CD8-positive, alpha-beta memory T cell (primary cell): ENCODE data around the gene VSTM1. TPM values are rescaled to one million over a fixed set of nuclear protein-coding genes. Genes with fewer than 3 reads are reported as not detected.

Source experiments
- CTCF ChIA-PET: fragments of 350-600 bp; sonication (Branson Sonifier 250); formaldehyde crosslinking; loops from one replicate; lab custom pipeline; 2021; ENCODE audit warnings: antibody characterized with exemption; lab: Charles Lee
- POLR2A ChIA-PET: fragments of 350-600 bp; sonication (Branson Sonifier 250); formaldehyde crosslinking; loops from one replicate; lab custom pipeline; 2021; ENCODE audit warnings: antibody characterized with exemption; lab: Charles Lee
- DNase-seq, 5 donors: peaks; one replicate each; pipeline versions ENCODE4 v3.0.0 to v3.0.0-alpha.2; 2020 to 2022; ENCODE audit warnings: mixed read lengths in 1 of 5
- H3K27ac ChIP-seq: one replicate; pipeline ENCODE4 v1.7.0; 2013; ENCODE audit warnings: low read depth, mild to moderate bottlenecking, low read length, moderate library complexity
- H3K27me3 ChIP-seq: 2 replicates; pipeline ENCODE4 v1.7.0; 2013; ENCODE audit warnings: low read length, mild to moderate bottlenecking; ENCODE audit not compliant: insufficient read depth, poor library complexity, severe bottlenecking
- H3K36me3 ChIP-seq: 2 replicates; pipeline ENCODE4 v1.7.0; 2013; ENCODE audit warnings: mild to moderate bottlenecking, low read length, moderate library complexity; ENCODE audit not compliant: insufficient read depth
- H3K4me1 ChIP-seq: 2 replicates; pipeline ENCODE4 v1.7.0; 2013; ENCODE audit warnings: mild to moderate bottlenecking, low read length, moderate library complexity; ENCODE audit not compliant: insufficient read depth
- H3K4me3 ChIP-seq: 2 replicates; pipeline ENCODE4 v1.7.0; 2013; ENCODE audit warnings: mild to moderate bottlenecking, low read length
- H3K9me3 ChIP-seq: 2 replicates; pipeline ENCODE4 v1.7.0; 2013; ENCODE audit warnings: mild to moderate bottlenecking, low read length
- H3K27ac Mint-ChIP-seq, 8 donors: one replicate each; pipeline ENCODE4 v1.8.0; 2020 to 2021; ENCODE audit warnings: mixed read lengths in 8 of 8, mild to moderate bottlenecking in 6 of 8, inconsistent platforms in 3 of 8, moderate library complexity in 3 of 8
- H3K27me3 Mint-ChIP-seq, 2 donors: one replicate each; pipeline ENCODE4 v1.8.0; 2020 to 2021; ENCODE audit warnings: mixed read lengths in 2 of 2, mild to moderate bottlenecking in 1 of 2, moderate library complexity in 1 of 2
- H3K36me3 Mint-ChIP-seq, 3 donors: one replicate each; pipeline ENCODE4 v1.8.0; 2020 to 2021; ENCODE audit warnings: mixed read lengths in 3 of 3, inconsistent platforms in 1 of 3, mild to moderate bottlenecking in 1 of 3
- H3K4me1 Mint-ChIP-seq, 3 donors: one replicate each; pipeline ENCODE4 v1.8.0; 2020 to 2021; ENCODE audit warnings: mixed read lengths in 3 of 3, inconsistent platforms in 1 of 3, mild to moderate bottlenecking in 1 of 3
- H3K4me3 Mint-ChIP-seq, 7 donors: one replicate each; pipeline ENCODE4 v1.8.0; 2020 to 2021; ENCODE audit warnings: mixed read lengths in 7 of 7, mild to moderate bottlenecking in 6 of 7, moderate library complexity in 4 of 7, inconsistent platforms in 2 of 7
- H3K9me3 Mint-ChIP-seq, 5 donors: one replicate each; pipeline ENCODE4 v1.8.0; 2020 to 2022; ENCODE audit warnings: mixed read lengths in 5 of 5, mild to moderate bottlenecking in 3 of 5, moderate library complexity in 2 of 5, inconsistent platforms in 1 of 5
- polyA plus RNA-seq: library from polyadenylated mRNA; unstranded; fragments of 300-500 nt; fragmentation: Illumina TruSeq; gene quantifications from one replicate; pipeline ENCODE4 v1.2.3, GENCODE V29; 2021
- total RNA-seq, 2 experiments: library from RNA; stranded (reverse); gene quantifications; one replicate each; pipeline ENCODE4 v1.2.3, GENCODE V29; 2021

Gene VSTM1
- total and polyA plus RNA-seq, 3 experiments from 2014 or later: not detected

- Mint-ChIP-seq H3K4me3 (no peak overlapping the region), H3K4me1 (peaks cover 0 to 5% (median 0%) of the 10 kb centered on the region in 3 donors), H3K27me3 (peaks cover 15 to 33% of the 10 kb centered on the region in 2 donors), H3K36me3 (peaks cover 0 to 2% (median 0%) of the 10 kb centered on the region in 3 donors), H3K9me3 (no peaks in the 10 kb centered on the region), H3K27ac (no peak overlapping the region)
- Histone ChIP-seq H3K27ac (no peak overlapping the region), H3K4me3 (no peak overlapping the region), H3K9me3 (no peaks in the 10 kb centered on the region), H3K27me3 (no peaks in the 10 kb centered on the region), H3K36me3 (no peaks in the 10 kb centered on the region), H3K4me1 (no peaks in the 10 kb centered on the region)
- POLR2A ChIA-PET: no interaction called here
- no peak for DNase-seq
- CTCF ChIA-PET: interaction anchor here (1.0 kb wide), 2 partner anchors 178 to 236 kb away, joined by 3 read pairs; no protein-coding TSS in a partner anchor
Measured at GRCh38 chr19:54030895-54031586, 32.7 kb downstream of the VSTM1 start.

GRCh38 chr19:54029930-54030490 is 33.7 kb downstream of the VSTM1 start:
- Histone ChIP-seq H3K9me3 (no peaks in the 10 kb centered on the region), H3K27me3 (no peaks in the 10 kb centered on the region), H3K4me1 (no peaks in the 10 kb centered on the region), H3K27ac (no peak overlapping the region), H3K4me3 (no peak overlapping the region), H3K36me3 (no peaks in the 10 kb centered on the region)
- DNase-seq: peak; percentile 10 to 60 (median 27)
- Mint-ChIP-seq H3K27ac (no peak overlapping the region), H3K4me1 (peaks cover 0 to 5% (median 0%) of the 10 kb centered on the region in 3 donors), H3K4me3 (no peak overlapping the region), H3K27me3 (peaks cover 12 to 33% of the 10 kb centered on the region in 2 donors), H3K36me3 (peaks cover 0 to 2% (median 0%) of the 10 kb centered on the region in 3 donors), H3K9me3 (no peaks in the 10 kb centered on the region)
- ChIA-PET POLR2A (no interaction called here), CTCF (interaction anchor here (0.8 to 1.6 kb wide), 7 partner anchors 8 to 237 kb away, joined by 3 to 8 read pairs (median 4); no protein-coding TSS in a partner anchor)

- Mint-ChIP-seq H3K27me3 (peaks cover 12 to 38% of the 10 kb centered on the region in 2 donors), H3K36me3 (peaks cover 0 to 2% (median 0%) of the 10 kb centered on the region in 3 donors), H3K9me3 (no peaks in the 10 kb centered on the region), H3K4me3 (no peak overlapping the region), H3K4me1 (peaks cover 0 to 5% (median 0%) of the 10 kb centered on the region in 3 donors), H3K27ac (no peak overlapping the region)
- ChIA-PET POLR2A (no interaction called here), CTCF (interaction anchor here (1.3 to 1.6 kb wide), 4 partner anchors 9 to 188 kb away, joined by 3 to 8 read pairs (median 4); no protein-coding TSS in a partner anchor)
- no peaks in the 10 kb centered on the region for H3K4me1 ChIP-seq
- no peak overlapping the region for H3K4me3 ChIP-seq
- no peaks in the 10 kb centered on the region for H3K9me3 ChIP-seq
- DNase-seq: no peak
- no peak overlapping the region for H3K27ac ChIP-seq
- H3K36me3 ChIP-seq: no peaks in the 10 kb centered on the region
- peaks cover 3% of the 10 kb centered on the region for H3K27me3 ChIP-seq
Measured at GRCh38 chr19:54029301-54029700, 34.4 kb downstream of the VSTM1 start.

- Histone ChIP-seq H3K4me3 (no peak overlapping the region), H3K27ac (no peak overlapping the region), H3K4me1 (no peaks in the 10 kb centered on the region), H3K9me3 (no peaks in the 10 kb centered on the region), H3K27me3 (peaks cover 3% of the 10 kb centered on the region), H3K36me3 (no peaks in the 10 kb centered on the region)
- Mint-ChIP-seq H3K27ac (no peak overlapping the region), H3K27me3 (peaks cover 12 to 48% of the 10 kb centered on the region in 2 donors), H3K9me3 (no peaks in the 10 kb centered on the region), H3K4me3 (no peak overlapping the region), H3K36me3 (peaks cover 0 to 2% (median 0%) of the 10 kb centered on the region in 3 donors), H3K4me1 (peaks cover 2 to 6% (median 5%) of the 10 kb centered on the region in 3 donors)
- POLR2A ChIA-PET: no interaction called here
- no peak for DNase-seq
- CTCF ChIA-PET: interaction anchor here (0.7 to 1.6 kb wide), 2 partner anchors 145 to 234 kb away, joined by 3 to 4 read pairs; partner anchors contain the start of gene PRKCG
Measured at GRCh38 chr19:54026656-54027055, 37.0 kb downstream of the VSTM1 start.

GRCh38 chr19:54024660-54025059 is 39.0 kb downstream of the VSTM1 start:
- CTCF ChIA-PET: interaction anchor here (0.9 to 4.4 kb wide), 9 partner anchors 9 to 232 kb away, joined by 3 to 28 read pairs (median 4); partner anchors contain the start of gene PRKCG
- peaks cover 0 to 6% (median 2%) of the 10 kb centered on the region in 3 donors for H3K4me1 Mint-ChIP-seq
- POLR2A ChIA-PET: no interaction called here
- Histone ChIP-seq H3K4me3 (no peak overlapping the region), H3K4me1 (no peaks in the 10 kb centered on the region), H3K27me3 (peaks cover 3% of the 10 kb centered on the region), H3K36me3 (no peaks in the 10 kb centered on the region), H3K27ac (no peak overlapping the region), H3K9me3 (no peaks in the 10 kb centered on the region)
- H3K9me3 Mint-ChIP-seq: no peaks in the 10 kb centered on the region
- no peaks in the 10 kb centered on the region for H3K36me3 Mint-ChIP-seq
- no peak overlapping the region for H3K4me3 Mint-ChIP-seq
- no peak for DNase-seq
- H3K27me3 Mint-ChIP-seq: peaks cover 15 to 38% of the 10 kb centered on the region in 2 donors
- H3K27ac Mint-ChIP-seq: no peak overlapping the region

- POLR2A ChIA-PET: no interaction called here
- H3K4me1 ChIP-seq: no peaks in the 10 kb centered on the region
- no peak overlapping the region for H3K27ac ChIP-seq
- H3K4me3 ChIP-seq: no peak overlapping the region
- H3K36me3 ChIP-seq: no peaks in the 10 kb centered on the region
- no peak overlapping the region for H3K27ac Mint-ChIP-seq
- H3K4me3 Mint-ChIP-seq: no peak overlapping the region
- H3K27me3 Mint-ChIP-seq: peaks cover 12 to 30% of the 10 kb centered on the region in 2 donors
- no peaks in the 10 kb centered on the region for H3K9me3 ChIP-seq
- CTCF ChIA-PET: interaction anchor here (1.0 to 4.4 kb wide), 12 partner anchors 10 to 230 kb away, joined by 3 to 28 read pairs (median 5); partner anchors contain the start of gene PRKCG
- H3K9me3 Mint-ChIP-seq: no peaks in the 10 kb centered on the region
- peaks cover 3% of the 10 kb centered on the region for H3K27me3 ChIP-seq
- no peaks in the 10 kb centered on the region for H3K36me3 Mint-ChIP-seq
- DNase-seq: no peak
- peaks cover 0 to 6% (median 2%) of the 10 kb centered on the region in 3 donors for H3K4me1 Mint-ChIP-seq
Measured at GRCh38 chr19:54023191-54023590, 40.5 kb downstream of the VSTM1 start.

GRCh38 chr19:54021932-54022331 is 41.8 kb downstream of the VSTM1 start:
- H3K27me3 ChIP-seq: peaks cover 3% of the 10 kb centered on the region
- Mint-ChIP-seq H3K9me3 (no peaks in the 10 kb centered on the region), H3K4me1 (peaks cover 0 to 6% (median 2%) of the 10 kb centered on the region in 3 donors), H3K4me3 (no peak overlapping the region), H3K27ac (peak overlapping the region in 1 of 8 donors; percentile 29), H3K27me3 (peaks cover 19 to 37% of the 10 kb centered on the region in 2 donors), H3K36me3 (no peaks in the 10 kb centered on the region)
- CTCF ChIA-PET: interaction anchor here (4.4 kb wide), 1 partner anchor 179 kb away, joined by 17 read pairs; no protein-coding TSS in a partner anchor
- H3K27ac ChIP-seq: no peak overlapping the region
- no peak overlapping the region for H3K4me3 ChIP-seq
- H3K36me3 ChIP-seq: no peaks in the 10 kb centered on the region
- H3K9me3 ChIP-seq: no peaks in the 10 kb centered on the region
- H3K4me1 ChIP-seq: no peaks in the 10 kb centered on the region
- DNase-seq: no peak
- POLR2A ChIA-PET: no interaction called here

GRCh38 chr19:54021363-54021762 is 42.3 kb downstream of the VSTM1 start:
- Histone ChIP-seq H3K9me3 (no peaks in the 10 kb centered on the region), H3K36me3 (no peaks in the 10 kb centered on the region), H3K4me1 (no peaks in the 10 kb centered on the region), H3K27me3 (peaks cover 3% of the 10 kb centered on the region), H3K27ac (no peak overlapping the region), H3K4me3 (no peak overlapping the region)
- Mint-ChIP-seq H3K4me3 (no peak overlapping the region), H3K9me3 (no peaks in the 10 kb centered on the region), H3K27me3 (peaks cover 21 to 39% of the 10 kb centered on the region in 2 donors), H3K27ac (no peak overlapping the region), H3K4me1 (peaks cover 0 to 6% (median 2%) of the 10 kb centered on the region in 3 donors), H3K36me3 (no peaks in the 10 kb centered on the region)
- DNase-seq: no peak
- ChIA-PET POLR2A (no interaction called here), CTCF (no interaction called here)
